Activated T-helper 1 cell treated with anti-CD3 and anti-CD28 coated beads, Interleukin-2, amount 50 U/mL, for 16 hours (primary cell): ENCODE measurements around the gene DENND5B.

Source experiments
- DNase-seq, 2 donors: peaks; one replicate each; pipeline ENCODE4 v3.0.0-alpha.2; 2020; ENCODE audit warnings: low read depth in 1 of 2, low spot score in 1 of 2

Gene DENND5B

DNA sequence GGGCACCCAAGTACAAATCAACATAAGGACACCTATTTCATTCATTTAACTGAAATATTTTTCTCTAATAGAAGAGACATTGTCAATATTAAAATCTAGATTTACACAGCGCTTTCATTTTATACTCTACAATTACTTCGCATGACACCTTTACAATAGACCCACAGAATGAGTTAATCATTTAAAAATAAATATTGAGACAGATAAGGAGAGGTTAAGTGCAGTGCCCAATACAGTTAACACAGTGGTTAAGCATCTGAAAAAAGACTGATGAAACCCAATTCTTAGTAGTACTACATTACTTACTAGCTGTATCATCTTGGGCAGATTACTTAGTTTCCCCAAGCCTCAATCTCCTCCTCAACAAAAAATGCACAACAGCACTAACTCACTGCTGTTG lies 116.2 kb downstream of the DENND5B start:
- DNase-seq, result no peak

GRCh38 chr12:31471823-31472222 lies 119.1 kb downstream of the DENND5B start:
- no peak for DNase-seq

DNA sequence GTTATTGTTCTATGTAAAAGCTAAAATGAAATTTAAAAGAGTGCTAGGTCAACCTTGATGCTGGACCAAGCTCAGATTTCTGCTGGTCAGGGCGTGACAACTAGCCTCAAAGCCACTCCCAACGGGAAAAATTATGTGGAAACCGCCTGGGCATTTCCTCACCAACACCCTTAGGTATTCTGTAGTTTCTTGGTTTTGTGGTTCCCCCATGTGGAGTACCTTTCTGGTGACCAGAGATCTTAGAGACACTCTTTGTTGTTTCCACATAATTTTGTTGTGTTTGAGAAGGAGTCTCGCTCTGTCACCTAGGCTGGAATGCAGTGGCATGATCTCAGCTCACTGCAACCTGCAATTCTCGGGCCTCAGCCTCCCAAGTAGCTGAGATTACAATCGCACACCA lies 119.9 kb downstream of the DENND5B start:
- no peak for DNase-seq

- DNase-seq, result no peak
These were observed 120.5 kb downstream of the DENND5B start for GRCh38 chr12:31470459-31470858.

DNA sequence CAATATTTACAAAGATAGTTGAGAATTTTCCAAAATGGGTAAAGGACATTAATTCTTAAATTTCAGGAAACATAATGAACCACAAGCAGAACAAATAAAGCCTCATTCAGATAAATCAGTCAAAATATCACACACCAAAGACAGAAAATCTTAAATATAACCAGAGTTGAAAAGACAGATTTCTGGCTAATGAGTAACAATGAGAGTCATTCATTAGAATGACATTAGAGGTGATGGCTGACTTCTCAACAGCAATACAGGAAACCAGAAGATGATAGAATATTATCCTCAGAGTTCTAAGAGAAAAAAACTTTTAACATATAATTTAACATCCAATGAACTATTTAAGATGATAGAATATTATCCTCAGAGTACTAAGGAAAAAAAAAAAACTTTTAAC lies 124.2 kb downstream of the DENND5B start:
- no peak for DNase-seq

DNA sequence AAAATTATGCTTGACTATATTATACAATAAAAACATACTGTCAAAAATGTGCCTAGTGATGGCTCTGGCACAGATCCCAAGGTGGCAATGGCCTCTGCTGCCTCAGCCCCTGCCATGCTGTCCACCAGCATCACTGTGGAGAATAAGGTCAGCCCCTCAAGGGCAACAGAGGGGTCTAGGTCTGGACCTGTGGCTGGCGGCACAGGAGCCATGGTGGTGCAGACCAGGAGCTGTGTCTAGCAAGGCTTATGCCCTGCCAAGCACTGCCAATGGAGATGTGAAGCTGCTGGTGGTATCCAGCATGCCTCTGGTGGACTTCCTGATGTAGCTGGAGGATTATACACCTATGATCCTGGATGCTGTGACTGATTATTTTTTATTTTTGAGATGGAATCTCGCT lies 125.9 kb downstream of the DENND5B start:
- no peak for DNase-seq

DNA sequence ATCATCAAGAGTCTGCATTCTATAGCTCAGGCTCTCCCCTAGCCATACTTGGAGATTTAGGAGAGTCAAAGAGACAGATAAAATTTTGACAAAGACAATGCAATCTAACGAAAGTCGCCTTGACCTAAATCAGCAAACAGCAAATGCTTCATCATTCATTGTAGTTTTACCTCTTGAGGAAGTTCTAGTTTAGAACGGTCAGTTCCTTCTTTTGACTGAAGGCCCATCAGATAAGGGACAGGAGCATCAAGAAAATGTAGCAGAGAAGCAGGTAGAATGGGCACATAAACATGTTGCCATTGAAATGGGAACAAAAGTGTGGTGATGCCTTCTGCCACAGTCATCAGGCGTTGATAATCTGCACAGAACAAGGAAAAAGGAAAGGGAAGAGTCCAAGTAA lies 130.9 kb downstream of the DENND5B start:
- DNase-seq, result no peak

DNA sequence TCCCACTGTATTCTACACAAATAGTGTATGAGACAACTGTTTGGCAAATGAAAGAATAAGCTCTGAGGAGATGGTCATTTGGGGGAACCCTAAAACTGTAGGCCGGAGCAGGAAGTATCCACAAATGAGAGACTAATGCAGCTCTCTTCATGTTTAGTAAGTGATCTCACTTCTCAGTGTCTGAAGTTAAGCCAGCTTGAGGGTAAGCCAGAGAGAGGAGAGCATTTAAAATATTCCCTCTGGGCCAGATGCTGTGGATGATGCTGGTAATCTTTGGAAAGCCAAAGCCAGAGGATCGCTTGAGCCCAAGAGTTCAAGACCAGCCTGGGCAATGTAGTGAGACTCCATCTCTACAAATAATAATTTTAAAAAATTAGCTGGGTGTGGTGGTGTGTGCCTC lies 134.4 kb downstream of the DENND5B start:
- no peak for DNase-seq

DNA sequence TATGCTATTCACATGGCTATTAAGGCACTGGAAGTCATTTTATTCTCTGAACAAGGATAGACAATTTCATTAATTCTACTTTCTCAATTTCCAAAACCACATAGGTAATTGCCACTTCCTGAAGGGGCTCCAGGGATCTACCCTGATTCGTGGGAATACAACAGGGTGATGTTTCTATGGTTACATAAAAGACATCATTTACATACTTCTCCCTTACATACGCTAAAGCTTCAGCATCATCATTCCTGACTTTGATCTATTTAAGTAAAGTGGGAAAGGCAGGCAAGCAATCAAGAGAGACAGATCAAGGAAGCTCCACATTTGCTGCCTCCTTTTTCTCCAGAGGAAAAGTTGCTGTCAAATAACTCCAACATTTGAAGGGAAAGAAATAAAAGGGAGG lies 146.2 kb downstream of the DENND5B start:
- no peak for DNase-seq

DNA sequence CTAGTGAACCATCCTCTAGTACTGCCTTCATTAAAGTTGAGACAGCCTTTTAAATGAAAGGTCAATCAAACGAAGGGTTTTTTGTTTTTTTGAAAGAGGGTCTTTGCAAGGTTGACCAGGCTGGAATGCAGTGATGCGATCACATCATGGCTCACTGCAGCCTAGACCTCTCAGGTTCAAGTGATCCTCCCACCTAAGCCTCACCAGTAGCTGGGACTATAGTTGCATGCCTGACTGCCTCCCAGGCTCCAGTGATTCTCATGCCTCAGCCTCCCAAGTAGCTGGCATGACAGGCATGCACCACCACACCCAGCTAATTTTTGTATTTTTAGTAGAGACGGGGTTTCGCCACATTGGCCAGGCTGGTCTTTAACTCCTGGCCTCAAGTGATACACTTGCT lies 150.3 kb downstream of the DENND5B start:
- DNase-seq, result no peak

GRCh38 chr12:31440134-31440533 lies 150.8 kb downstream of the DENND5B start:
- DNase-seq, result no peak

DNA sequence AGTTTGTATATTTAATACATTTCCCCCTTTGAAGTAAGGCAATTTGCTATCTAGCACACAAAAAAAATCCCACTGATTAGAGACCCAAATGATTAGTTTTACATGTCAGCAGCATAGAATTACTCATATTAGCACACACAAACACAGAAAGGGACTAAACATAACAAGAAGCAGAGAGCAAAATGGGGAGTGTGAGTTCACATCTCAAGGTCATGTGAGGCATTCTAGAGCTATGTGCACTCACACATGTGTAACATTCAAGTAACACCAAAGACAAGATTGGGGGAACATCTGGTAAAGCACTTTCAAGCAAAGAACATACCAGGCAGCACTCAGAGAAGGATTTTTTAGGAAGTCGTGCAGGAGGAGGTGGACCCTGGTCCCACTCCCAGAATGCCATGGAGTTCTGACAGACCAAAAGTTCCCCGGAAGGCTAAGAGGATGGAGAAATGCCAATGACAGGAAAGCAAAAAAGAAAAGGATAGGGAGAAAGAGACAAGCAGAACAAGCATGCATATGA lies 159.2 kb downstream of the DENND5B start:
- DNase-seq, result no peak

DNA sequence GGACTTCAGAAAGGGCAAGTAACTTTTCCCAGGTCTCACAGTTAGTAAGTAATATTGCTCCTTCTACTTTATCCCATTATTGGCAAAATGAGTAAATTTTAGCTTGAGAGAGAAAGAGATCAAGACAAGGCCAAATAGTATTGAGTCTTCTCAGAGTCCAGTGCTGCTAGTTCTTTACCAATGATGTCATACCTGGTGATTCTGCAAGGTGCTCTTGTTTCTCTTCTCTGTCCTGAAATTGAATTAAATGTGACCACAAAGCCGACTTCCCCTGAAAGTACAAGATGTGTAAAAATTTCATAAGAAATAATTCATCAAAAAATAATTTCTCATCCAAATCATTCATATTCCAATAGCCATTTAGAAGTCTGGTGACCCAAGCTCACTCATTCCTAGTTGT lies 167.5 kb downstream of the DENND5B start:
- DNase-seq, result no peak

GRCh38 chr12:31412292-31412801 lies 178.6 kb downstream of the DENND5B start:
- DNase-seq, result no peak

DNA sequence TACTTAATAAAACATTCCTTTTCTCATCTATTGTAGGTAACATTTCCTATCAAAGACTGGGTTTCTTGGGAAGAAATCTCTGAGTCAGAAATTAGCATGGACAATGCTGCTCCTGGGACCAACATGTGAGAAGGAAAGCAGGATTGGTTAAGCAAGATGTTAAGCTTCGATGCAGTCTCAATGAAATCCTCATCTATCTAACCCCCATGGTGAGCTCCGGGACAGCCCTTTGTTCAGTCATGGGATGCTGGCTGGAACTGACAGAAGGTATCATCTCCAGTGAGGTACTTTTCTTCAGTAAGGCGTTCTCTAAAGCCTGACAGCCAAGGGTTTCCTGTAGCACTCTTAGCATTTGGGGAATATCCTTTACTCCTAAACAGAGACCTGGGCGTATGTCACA lies 182.2 kb downstream of the DENND5B start:
- DNase-seq, result no peak

- DNase-seq, result no peak
These were observed 183.4 kb downstream of the DENND5B start for GRCh38 chr12:31407562-31407961.

GRCh38 chr12:31406345-31406744 lies 184.6 kb downstream of the DENND5B start:
- DNase-seq, result no peak

- DNase-seq, result no peak
These were observed 185.9 kb downstream of the DENND5B start for GRCh38 chr12:31405021-31405420.

- DNase-seq, result peak in 1 of 2 donors; percentile 21
These were observed 187.8 kb downstream of the DENND5B start for GRCh38 chr12:31403099-31403607.

DNA sequence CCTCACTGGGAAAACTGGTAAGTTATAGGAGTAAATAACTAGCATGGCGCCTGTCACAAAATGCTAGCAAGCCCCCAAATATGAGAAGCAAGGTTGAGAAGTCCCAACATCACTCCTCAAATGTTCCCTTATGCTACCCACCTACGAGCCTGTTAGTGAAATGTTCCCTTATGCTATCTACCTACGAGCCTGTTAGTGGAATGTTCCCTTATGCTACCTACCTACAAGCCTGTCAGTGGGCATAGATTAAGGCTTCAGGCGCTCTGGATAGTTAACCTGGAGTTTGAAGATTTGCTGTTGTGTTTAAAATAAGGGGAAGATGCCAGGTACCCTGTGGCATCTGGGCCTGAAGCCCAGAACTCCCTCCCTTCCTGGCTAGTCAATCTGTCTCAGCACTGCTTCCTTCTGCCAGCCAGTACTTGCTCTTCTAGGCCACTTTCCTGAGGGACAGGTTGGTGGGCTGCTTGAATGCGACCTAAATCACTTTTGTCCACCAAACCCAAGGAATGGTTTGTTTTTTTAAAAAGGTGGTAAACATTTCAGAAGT lies 197.9 kb downstream of the DENND5B start:
- DNase-seq, result no peak

DNA sequence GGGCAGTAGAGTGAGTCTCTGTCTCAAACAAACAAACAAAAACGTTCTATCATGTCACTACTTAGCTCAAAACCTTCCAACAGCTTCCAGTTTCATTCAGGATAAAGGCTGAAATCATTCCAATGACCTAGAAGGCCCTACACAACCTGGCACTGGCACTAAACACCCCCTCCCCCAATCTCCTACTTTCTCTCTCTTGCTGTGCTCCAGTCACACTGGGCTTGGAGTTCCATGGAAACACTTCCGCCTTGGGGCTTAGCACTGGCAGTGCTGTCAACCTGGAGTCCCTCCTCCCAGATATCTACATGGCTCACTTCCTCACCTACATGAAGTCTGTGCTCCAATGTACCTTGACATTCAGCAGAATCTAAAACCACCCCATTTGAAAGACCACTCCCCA lies 199.9 kb downstream of the DENND5B start:
- DNase-seq, result no peak

GRCh38 chr12:31388713-31389112 lies 202.2 kb downstream of the DENND5B start:
- no peak for DNase-seq

GRCh38 chr12:31387466-31387865 lies 203.5 kb downstream of the DENND5B start:
- DNase-seq, result no peak
